SK-N-SH (cell line): Measurements from ENCODE around the gene TBC1D16. TPM values are rescaled to one million over a fixed set of nuclear protein-coding genes. Genes with fewer than 3 reads are reported as not detected.

Experiments used
- CTCF ChIA-PET: fragments of 300-600, 350-600 bp; formaldehyde crosslinking; extraction: SDS; loops from one replicate; lab custom pipeline; 2021; lab: Yijun Ruan, JAX
- POLR2A ChIA-PET: fragments of 350-600 bp; sonication (Branson Sonifier 250); formaldehyde crosslinking; extraction: SDS; loops from one replicate; lab custom pipeline; 2020; ENCODE audit warnings: antibody characterized with exemption, inconsistent platforms; lab: Yijun Ruan, JAX
- DNase-seq: peaks from one replicate; pipeline ENCODE4 v3.0.0; 2012
- H2AFZ ChIP-seq: fragments of 200-600 bp; sonication (generic); 2 replicates; pipeline ENCODE4 v1.8.1; 2016; ENCODE audit warnings: antibody characterized with exemption, mild to moderate bottlenecking, low read depth
- H3F3A ChIP-seq: fragments of 200-600 bp; sonication (generic); replicated peaks from 2 replicates; pipeline ENCODE3; 2016; ENCODE audit warnings: antibody characterized with exemption, mild to moderate bottlenecking; ENCODE audit not compliant: insufficient read depth
- H3K27ac ChIP-seq, 2 experiments: fragments of 200-500 bp in 1 of 2; fragments of 200-600 bp in 1 of 2; sonication (Bioruptor generic) in 1 of 2; sonication (generic), shearing (Covaris generic) in 1 of 2; 2 replicates each; pipeline versions ENCODE4 v1.5.1 to v1.6.1; 2014 to 2016; ENCODE audit warnings: low read depth in 2 of 2, inconsistent platforms in 1 of 2, low read length in 1 of 2, mild to moderate bottlenecking in 1 of 2, mixed read lengths in 1 of 2
- H3K27me3 ChIP-seq: fragments of 200-600 bp; sonication (generic), shearing (Covaris generic); 2 replicates; pipeline ENCODE4 v1.6.1; 2016; ENCODE audit warnings: mixed run types; ENCODE audit not compliant: insufficient read depth
- H3K36me3 ChIP-seq, 2 experiments: fragments of 200-500 bp in 1 of 2; fragments of 200-600 bp in 1 of 2; sonication (Bioruptor generic) in 1 of 2; sonication (generic) in 1 of 2; replicated peaks in 1 of 2; 2 replicates each; pipeline versions ENCODE3 to v1.5.1; 2014 to 2016; ENCODE audit warnings: low read length in 1 of 2, mild to moderate bottlenecking in 1 of 2; ENCODE audit not compliant: insufficient read depth in 2 of 2, control insufficient read depth in 1 of 2
- H3K4me1 ChIP-seq, 2 experiments: fragments of 200-500 bp in 1 of 2; fragments of 200-600 bp in 1 of 2; sonication (Bioruptor generic) in 1 of 2; sonication (generic), shearing (Covaris generic) in 1 of 2; 2 replicates each; pipeline versions ENCODE4 v1.5.1 to v1.6.1; 2014 to 2016; ENCODE audit warnings: low read depth in 1 of 2, low read length in 1 of 2, mixed run types in 1 of 2; ENCODE audit not compliant: insufficient read depth in 2 of 2, control insufficient read depth in 1 of 2
- H3K4me2 ChIP-seq: fragments of 200-600 bp; sonication (generic), shearing (Covaris generic); 2 replicates; pipeline ENCODE4 v1.6.1; 2017; ENCODE audit warnings: mixed run types
- H3K4me3 ChIP-seq, 2 experiments: fragments of 200-500 bp in 1 of 2; fragments of 200-600 bp in 1 of 2; sonication (Bioruptor generic) in 1 of 2; sonication (generic), shearing (Covaris generic) in 1 of 2; 2 replicates each; pipeline versions ENCODE4 v1.5.1 to v1.8.1; 2014 to 2016; ENCODE audit warnings: low read depth in 2 of 2, inconsistent platforms in 1 of 2, low read length in 1 of 2, mild to moderate bottlenecking in 1 of 2, mixed read lengths in 1 of 2, moderate library complexity in 1 of 2
- H3K79me2 ChIP-seq: fragments of 200-600 bp; sonication (generic); 2 replicates; pipeline ENCODE4 v1.8.1; 2017; ENCODE audit warnings: mild to moderate bottlenecking; ENCODE audit not compliant: insufficient read depth
- H3K9ac ChIP-seq: fragments of 200-600 bp; sonication (generic); 2 replicates; pipeline ENCODE4 v1.6.1; 2017; ENCODE audit warnings: mixed run types
- H3K9me2 ChIP-seq: fragments of 200-600 bp; sonication (generic); 2 replicates; pipeline ENCODE4 v1.6.1; 2017; ENCODE audit warnings: mixed run types
- H3K9me3 ChIP-seq: fragments of 200-600 bp; sonication (generic); 2 replicates; pipeline ENCODE4 v1.6.1; 2017; ENCODE audit warnings: mixed run types, mild to moderate bottlenecking, moderate library complexity
- H4K20me1 ChIP-seq: fragments of 200-600 bp; sonication (generic); 2 replicates; pipeline ENCODE4 v1.6.1; 2017; ENCODE audit warnings: mild to moderate bottlenecking, mixed run types; ENCODE audit not compliant: insufficient read depth
- ELF1 ChIP-seq: IDR thresholded peaks from 2 replicates; pipeline ENCODE4 v1.4.0; 2012
- FOSL2 ChIP-seq: IDR thresholded peaks from 2 replicates; pipeline ENCODE4 v1.4.0; 2012; ENCODE audit warnings: low read depth, mild to moderate bottlenecking, moderate library complexity, borderline replicate concordance
- GABPA ChIP-seq: IDR thresholded peaks from 2 replicates; pipeline ENCODE4 v1.4.0; 2012; ENCODE audit warnings: low read depth, mild to moderate bottlenecking
- GATA2 ChIP-seq: sonication (generic); formaldehyde crosslinking; IDR thresholded peaks from 2 replicates; pipeline ENCODE4 v1.5.0; 2020; ENCODE audit warnings: mild to moderate bottlenecking, missing genetic modification reagents
- MEF2A ChIP-seq: IDR thresholded peaks from 2 replicates; pipeline ENCODE4 v1.4.0; 2012; ENCODE audit warnings: low read depth, borderline replicate concordance
- NRF1 ChIP-seq: IDR thresholded peaks from 2 replicates; pipeline ENCODE4 v1.6.1; 2012; ENCODE audit warnings: low read depth, mild to moderate bottlenecking, low read length
- RAD21 ChIP-seq: IDR thresholded peaks from 2 replicates; pipeline ENCODE4 v1.6.1; 2012; ENCODE audit warnings: mild to moderate bottlenecking, low read length
- RCOR1 ChIP-seq: fragments of 150-350 bp; IDR thresholded peaks from 2 replicates; pipeline ENCODE4 v1.6.1; 2017; ENCODE audit warnings: antibody characterized with exemption, low read length
- RFX5 ChIP-seq: IDR thresholded peaks from 2 replicates; pipeline ENCODE4 v1.6.1; 2012; ENCODE audit warnings: mild to moderate bottlenecking, improper control_type of control experiment, low read length
- RXRA ChIP-seq: IDR thresholded peaks from 2 replicates; pipeline ENCODE4 v1.4.0; 2012; ENCODE audit warnings: low read depth, mild to moderate bottlenecking, borderline replicate concordance
- SMC3 ChIP-seq: IDR thresholded peaks from 2 replicates; pipeline ENCODE4 v1.6.1; 2012; ENCODE audit warnings: low read depth, low read length, improper control_type of control experiment
- TAF1 ChIP-seq: IDR thresholded peaks from 2 replicates; pipeline ENCODE4 v1.6.1; 2012; ENCODE audit warnings: low read depth, mild to moderate bottlenecking, low read length, moderate library complexity, borderline replicate concordance
- TEAD4 ChIP-seq: IDR thresholded peaks from 2 replicates; pipeline ENCODE4 v1.4.0; 2012; ENCODE audit warnings: mild to moderate bottlenecking, borderline replicate concordance; ENCODE audit not compliant: insufficient read depth
- WGBS: methylation state at CpG from one replicate; pipeline ENCODE4 v1.1.6; 2017; ENCODE audit warnings: low lambda C conversion rate; 5-methylcytosine and 5-hydroxymethylcytosine counted together
- polyA plus RNA-seq, 3 experiments: library from polyadenylated mRNA; depleted of rRNA; stranded (reverse); fragments of >200 nt; gene quantifications; 2 replicates each; pipeline ENCODE4 v1.2.3, GENCODE V29; 2012
- TF ChIP-seq, protein P1 (sequence below): fragments of 150-350 bp; IDR thresholded peaks from 2 replicates; pipeline ENCODE4 v1.6.1; 2016; ENCODE audit warnings: mild to moderate bottlenecking, low read depth, low read length
- TF ChIP-seq, protein P2 (sequence below): IDR thresholded peaks from 2 replicates; pipeline ENCODE4 v1.6.1; 2012; ENCODE audit warnings: mild to moderate bottlenecking, low read depth, low read length, moderate library complexity
- TF ChIP-seq, protein P3 (sequence below): IDR thresholded peaks from 2 replicates; pipeline ENCODE4 v1.4.0; 2012; ENCODE audit warnings: low read depth, borderline replicate concordance
- TF ChIP-seq, protein P4 (sequence below): IDR thresholded peaks from 2 replicates; pipeline ENCODE4; 2012
- TF ChIP-seq, protein P5 (sequence below): fragments of 200-600 bp; sonication (generic); IDR thresholded peaks from 2 replicates; pipeline ENCODE4 v1.6.1; 2017; ENCODE audit warnings: antibody characterized with exemption, mild to moderate bottlenecking, moderate library complexity

TBC1D16 gene
- polyA plus RNA-seq, 1 of the 3 experiments (the other 2 are of a cell fraction) = 14.5 TPM

DNA sequence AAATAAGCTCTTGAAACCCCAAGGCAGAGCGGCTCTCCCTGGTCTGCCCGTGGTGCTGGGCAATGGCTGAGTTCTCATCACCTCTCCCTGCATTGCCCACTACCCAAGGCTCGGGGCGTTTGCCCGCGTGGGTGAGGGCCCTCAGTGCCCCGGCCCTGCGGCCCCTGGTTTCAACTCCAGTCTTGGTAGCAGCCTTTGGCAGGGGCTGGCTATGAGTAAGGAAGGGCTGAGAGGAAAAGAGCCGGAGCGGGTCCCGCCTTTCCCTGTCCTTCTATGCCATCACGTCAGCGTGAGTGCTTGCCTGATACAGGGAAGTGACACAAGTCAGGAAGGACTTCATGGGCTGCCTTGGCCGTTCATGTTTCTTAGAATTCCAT is 124.7 kb downstream of the TBC1D16 start:
- 68% methylated on average over 14 of the region's 14 CpGs for WGBS

DNA sequence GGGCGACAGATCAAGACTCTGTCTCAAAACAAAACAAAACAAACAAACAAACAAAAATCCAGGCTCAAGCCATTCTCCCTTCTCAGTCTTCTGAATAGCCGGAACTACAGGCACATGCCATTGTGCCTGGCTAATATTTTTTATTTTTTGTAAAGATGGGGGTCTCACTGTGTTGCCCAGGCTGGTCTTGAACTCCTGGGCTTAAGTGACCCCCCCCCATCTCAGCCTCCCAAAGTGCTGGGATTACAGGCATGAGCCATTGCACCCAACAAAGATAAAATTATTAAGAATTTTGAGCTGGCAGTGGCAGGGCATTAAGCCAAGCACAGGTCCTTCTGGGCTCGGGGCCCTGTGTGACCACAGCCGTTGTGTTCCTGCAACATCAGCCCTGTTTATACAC is 126.6 kb downstream of the TBC1D16 start:
- Histone ChIP-seq H3K4me3 (no peak overlapping the region), H3K36me3 (no peaks in the 10 kb centered on the region), H3K9me3 (no peaks in the 10 kb centered on the region), H3K27me3 (peaks cover 12% of the 10 kb centered on the region; the same call in 1 of the 2 replicates), H3K9ac (no peak overlapping the region), H3K27ac (no peak overlapping the region), H3K4me2 (no peak overlapping the region), H3K9me2 (no peaks in the 10 kb centered on the region), H4K20me1 (no peaks in the 10 kb centered on the region), H2AFZ (no peak overlapping the region), H3K4me1 (no peaks in the 10 kb centered on the region), H3F3A (no peaks in the 10 kb centered on the region), H3K79me2 (no peaks in the 10 kb centered on the region)
- no peak for DNase-seq
- CTCF ChIA-PET = interaction anchor here (0.8 to 3.4 kb wide), 5 partner anchors 11 to 168 kb away, joined by 3 to 13 read pairs (median 7); partner anchors contain the start of gene CBX4
- POLR2A ChIA-PET = no interaction called here
- WGBS = 56% methylated on average over 4 of the region's 4 CpGs
- no peak for TF ChIP-seq TAF1
- no peak for TF ChIP-seq RXRA
- TF ChIP-seq, protein P1, sequence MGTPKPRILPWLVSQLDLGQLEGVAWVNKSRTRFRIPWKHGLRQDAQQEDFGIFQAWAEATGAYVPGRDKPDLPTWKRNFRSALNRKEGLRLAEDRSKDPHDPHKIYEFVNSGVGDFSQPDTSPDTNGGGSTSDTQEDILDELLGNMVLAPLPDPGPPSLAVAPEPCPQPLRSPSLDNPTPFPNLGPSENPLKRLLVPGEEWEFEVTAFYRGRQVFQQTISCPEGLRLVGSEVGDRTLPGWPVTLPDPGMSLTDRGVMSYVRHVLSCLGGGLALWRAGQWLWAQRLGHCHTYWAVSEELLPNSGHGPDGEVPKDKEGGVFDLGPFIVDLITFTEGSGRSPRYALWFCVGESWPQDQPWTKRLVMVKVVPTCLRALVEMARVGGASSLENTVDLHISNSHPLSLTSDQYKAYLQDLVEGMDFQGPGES = no peak
- TF ChIP-seq, protein P2, sequence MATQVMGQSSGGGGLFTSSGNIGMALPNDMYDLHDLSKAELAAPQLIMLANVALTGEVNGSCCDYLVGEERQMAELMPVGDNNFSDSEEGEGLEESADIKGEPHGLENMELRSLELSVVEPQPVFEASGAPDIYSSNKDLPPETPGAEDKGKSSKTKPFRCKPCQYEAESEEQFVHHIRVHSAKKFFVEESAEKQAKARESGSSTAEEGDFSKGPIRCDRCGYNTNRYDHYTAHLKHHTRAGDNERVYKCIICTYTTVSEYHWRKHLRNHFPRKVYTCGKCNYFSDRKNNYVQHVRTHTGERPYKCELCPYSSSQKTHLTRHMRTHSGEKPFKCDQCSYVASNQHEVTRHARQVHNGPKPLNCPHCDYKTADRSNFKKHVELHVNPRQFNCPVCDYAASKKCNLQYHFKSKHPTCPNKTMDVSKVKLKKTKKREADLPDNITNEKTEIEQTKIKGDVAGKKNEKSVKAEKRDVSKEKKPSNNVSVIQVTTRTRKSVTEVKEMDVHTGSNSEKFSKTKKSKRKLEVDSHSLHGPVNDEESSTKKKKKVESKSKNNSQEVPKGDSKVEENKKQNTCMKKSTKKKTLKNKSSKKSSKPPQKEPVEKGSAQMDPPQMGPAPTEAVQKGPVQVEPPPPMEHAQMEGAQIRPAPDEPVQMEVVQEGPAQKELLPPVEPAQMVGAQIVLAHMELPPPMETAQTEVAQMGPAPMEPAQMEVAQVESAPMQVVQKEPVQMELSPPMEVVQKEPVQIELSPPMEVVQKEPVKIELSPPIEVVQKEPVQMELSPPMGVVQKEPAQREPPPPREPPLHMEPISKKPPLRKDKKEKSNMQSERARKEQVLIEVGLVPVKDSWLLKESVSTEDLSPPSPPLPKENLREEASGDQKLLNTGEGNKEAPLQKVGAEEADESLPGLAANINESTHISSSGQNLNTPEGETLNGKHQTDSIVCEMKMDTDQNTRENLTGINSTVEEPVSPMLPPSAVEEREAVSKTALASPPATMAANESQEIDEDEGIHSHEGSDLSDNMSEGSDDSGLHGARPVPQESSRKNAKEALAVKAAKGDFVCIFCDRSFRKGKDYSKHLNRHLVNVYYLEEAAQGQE = no peak
- TF ChIP-seq, protein P3, sequence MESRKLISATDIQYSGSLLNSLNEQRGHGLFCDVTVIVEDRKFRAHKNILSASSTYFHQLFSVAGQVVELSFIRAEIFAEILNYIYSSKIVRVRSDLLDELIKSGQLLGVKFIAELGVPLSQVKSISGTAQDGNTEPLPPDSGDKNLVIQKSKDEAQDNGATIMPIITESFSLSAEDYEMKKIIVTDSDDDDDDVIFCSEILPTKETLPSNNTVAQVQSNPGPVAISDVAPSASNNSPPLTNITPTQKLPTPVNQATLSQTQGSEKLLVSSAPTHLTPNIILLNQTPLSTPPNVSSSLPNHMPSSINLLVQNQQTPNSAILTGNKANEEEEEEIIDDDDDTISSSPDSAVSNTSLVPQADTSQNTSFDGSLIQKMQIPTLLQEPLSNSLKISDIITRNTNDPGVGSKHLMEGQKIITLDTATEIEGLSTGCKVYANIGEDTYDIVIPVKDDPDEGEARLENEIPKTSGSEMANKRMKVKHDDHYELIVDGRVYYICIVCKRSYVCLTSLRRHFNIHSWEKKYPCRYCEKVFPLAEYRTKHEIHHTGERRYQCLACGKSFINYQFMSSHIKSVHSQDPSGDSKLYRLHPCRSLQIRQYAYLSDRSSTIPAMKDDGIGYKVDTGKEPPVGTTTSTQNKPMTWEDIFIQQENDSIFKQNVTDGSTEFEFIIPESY = no peak
- no peak for TF ChIP-seq GABPA
- TF ChIP-seq ELF1 = no peak
- TF ChIP-seq RCOR1 = no peak
- no peak for TF ChIP-seq MEF2A
- no peak for TF ChIP-seq GATA2

More for the DNA sequence above, 124.7 kb downstream of the TBC1D16 start:
- TF ChIP-seq RAD21 = no peak
- TF ChIP-seq TEAD4 = no peak
- TF ChIP-seq, protein P4, sequence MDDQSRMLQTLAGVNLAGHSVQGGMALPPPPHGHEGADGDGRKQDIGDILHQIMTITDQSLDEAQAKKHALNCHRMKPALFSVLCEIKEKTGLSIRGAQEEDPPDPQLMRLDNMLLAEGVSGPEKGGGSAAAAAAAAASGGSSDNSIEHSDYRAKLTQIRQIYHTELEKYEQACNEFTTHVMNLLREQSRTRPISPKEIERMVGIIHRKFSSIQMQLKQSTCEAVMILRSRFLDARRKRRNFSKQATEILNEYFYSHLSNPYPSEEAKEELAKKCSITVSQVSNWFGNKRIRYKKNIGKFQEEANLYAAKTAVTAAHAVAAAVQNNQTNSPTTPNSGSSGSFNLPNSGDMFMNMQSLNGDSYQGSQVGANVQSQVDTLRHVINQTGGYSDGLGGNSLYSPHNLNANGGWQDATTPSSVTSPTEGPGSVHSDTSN = no peak
- no peak for TF ChIP-seq RXRA
- no peak for TF ChIP-seq NRF1
- no peak for TF ChIP-seq SMC3
- no peak for TF ChIP-seq FOSL2
- TF ChIP-seq, protein P5, sequence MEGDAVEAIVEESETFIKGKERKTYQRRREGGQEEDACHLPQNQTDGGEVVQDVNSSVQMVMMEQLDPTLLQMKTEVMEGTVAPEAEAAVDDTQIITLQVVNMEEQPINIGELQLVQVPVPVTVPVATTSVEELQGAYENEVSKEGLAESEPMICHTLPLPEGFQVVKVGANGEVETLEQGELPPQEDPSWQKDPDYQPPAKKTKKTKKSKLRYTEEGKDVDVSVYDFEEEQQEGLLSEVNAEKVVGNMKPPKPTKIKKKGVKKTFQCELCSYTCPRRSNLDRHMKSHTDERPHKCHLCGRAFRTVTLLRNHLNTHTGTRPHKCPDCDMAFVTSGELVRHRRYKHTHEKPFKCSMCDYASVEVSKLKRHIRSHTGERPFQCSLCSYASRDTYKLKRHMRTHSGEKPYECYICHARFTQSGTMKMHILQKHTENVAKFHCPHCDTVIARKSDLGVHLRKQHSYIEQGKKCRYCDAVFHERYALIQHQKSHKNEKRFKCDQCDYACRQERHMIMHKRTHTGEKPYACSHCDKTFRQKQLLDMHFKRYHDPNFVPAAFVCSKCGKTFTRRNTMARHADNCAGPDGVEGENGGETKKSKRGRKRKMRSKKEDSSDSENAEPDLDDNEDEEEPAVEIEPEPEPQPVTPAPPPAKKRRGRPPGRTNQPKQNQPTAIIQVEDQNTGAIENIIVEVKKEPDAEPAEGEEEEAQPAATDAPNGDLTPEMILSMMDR = no peak
- no peak for TF ChIP-seq RFX5
- TF ChIP-seq GABPA = no peak
- no peak for TF ChIP-seq TAF1
- Histone ChIP-seq H4K20me1 (no peaks in the 10 kb centered on the region), H3K9ac (no peak overlapping the region), H3K4me2 (no peak overlapping the region), H3K27me3 (0 out of 2 replicates have a peak, but pooled peaks cover 6% of the 10 kb centered on the region), H3F3A (no peaks in the 10 kb centered on the region), H3K4me3 (no peak overlapping the region), H3K27ac (no peak overlapping the region), H3K4me1 (no peaks in the 10 kb centered on the region), H3K9me2 (no peaks in the 10 kb centered on the region), H3K79me2 (no peaks in the 10 kb centered on the region), H2AFZ (no peak overlapping the region), H3K9me3 (no peaks in the 10 kb centered on the region), H3K36me3 (no peaks in the 10 kb centered on the region)
- CTCF ChIA-PET = interaction anchor here (1.1 kb wide), 1 partner anchor 23 kb away, joined by 3 read pairs; no protein-coding TSS in a partner anchor
- no peak for DNase-seq
- POLR2A ChIA-PET = no interaction called here
